Thyroid gland (tissue), 4 donors: ENCODE measurements around the gene RNASE1.

ENCODE experiments used
- CTCF ChIP-seq, 6 experiments: fragments of 200-600 bp in 3 of 6; fragments of 450-650 bp in 3 of 6; sonication (generic) in 3 of 6; IDR thresholded peaks; one replicate each; pipeline ENCODE4 v1.5.1; 2016 to 2019; ENCODE audit warnings: antibody characterized with exemption in 6 of 6, mild to moderate bottlenecking in 2 of 6, inconsistent platforms in 1 of 6, moderate library complexity in 1 of 6
- POLR2A ChIP-seq, 2 donors: fragments of 450-650 bp; IDR thresholded peaks; one replicate each; pipeline ENCODE4 v1.6.1; 2017; ENCODE audit warnings: antibody characterized with exemption in 2 of 2, mild to moderate bottlenecking in 2 of 2, moderate library complexity in 1 of 2

- TF ChIP-seq CTCF (IDR thresholded peaks at IDR 0.05) (no peak), POLR2A (IDR thresholded peaks at IDR 0.05) (peak in 1 of 2 donors; percentile 25)
These were observed at the start of gene RNASE1 for GRCh38 chr14:20802341-20803084.
